Stimulated activated CD8-positive, alpha-beta memory T cell treated with anti-CD3 and anti-CD28 coated beads, Interleukin-2, amount 100 ng/mL, for 48 hours (primary cell): ENCODE measurements around the gene OTOP3.

Source experiments
- DNase-seq, 2 donors: peaks; one replicate each; pipeline ENCODE4 v3.0.0-alpha.2; 2020; ENCODE audit warnings: low read depth in 2 of 2

Gene OTOP3

DNA sequence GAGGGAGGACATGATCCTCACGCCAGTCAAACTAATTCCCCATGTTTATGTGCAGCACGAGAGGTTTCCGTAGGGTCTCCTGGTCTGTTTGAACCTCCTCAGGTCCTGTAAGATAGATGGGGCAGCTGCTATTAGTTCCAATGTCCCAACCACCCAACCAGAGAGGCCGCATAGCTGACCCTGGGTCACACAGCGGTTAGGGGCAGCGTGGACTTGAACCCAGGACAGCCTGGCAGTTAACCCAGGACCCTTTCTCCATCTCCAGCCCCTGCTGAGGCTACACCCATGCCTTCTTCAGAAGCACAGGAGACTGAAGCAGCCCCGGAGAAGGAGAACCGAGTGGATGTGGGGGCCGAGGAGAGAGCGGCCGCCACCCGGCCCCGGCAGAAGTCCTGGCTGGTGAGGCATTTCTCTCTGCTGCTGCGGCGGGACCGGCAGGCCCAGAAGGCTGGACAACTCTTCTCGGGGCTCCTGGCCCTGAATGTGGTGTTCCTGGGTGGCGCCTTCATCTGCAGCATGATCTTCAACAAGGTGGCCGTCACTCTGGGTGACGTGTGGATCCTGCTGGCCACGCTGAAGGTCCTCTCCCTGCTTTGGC is 5.5 kb downstream of the OTOP3 start:
- DNase-seq: no peak

DNA sequence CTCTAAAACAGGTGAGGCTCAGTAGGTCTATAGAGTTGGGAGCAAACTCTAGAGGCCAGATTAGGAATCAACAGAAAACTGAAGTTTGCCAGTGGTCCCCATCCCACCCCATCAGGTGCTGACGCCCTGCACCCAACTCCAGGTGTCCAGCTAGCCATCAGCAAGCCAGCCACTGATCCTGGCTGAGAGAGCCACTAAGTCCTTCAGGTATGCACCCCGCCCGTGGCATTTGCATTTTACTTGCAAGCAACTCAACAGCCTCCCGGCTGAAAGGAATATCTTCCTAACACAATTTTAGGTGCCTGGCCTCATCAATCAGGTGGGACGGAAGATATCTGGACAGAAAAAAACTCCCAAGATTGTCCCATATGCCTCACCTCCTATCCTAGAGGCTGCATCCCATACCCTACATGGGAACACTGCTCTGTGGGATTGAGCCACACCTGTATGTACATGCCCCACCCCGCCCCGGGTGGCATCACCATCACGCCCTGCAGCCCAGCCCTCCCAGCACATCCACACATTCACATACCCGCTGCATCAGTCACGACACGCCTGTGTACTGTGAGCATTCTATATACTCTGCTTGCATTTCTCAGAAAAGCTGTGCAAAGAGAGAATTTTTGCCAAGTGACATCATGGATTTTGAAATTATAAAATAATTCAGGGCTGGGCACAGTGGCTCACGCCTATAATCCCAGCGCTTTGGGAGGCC is 8.3 kb downstream of the OTOP3 start:
- DNase-seq: no peak

DNA sequence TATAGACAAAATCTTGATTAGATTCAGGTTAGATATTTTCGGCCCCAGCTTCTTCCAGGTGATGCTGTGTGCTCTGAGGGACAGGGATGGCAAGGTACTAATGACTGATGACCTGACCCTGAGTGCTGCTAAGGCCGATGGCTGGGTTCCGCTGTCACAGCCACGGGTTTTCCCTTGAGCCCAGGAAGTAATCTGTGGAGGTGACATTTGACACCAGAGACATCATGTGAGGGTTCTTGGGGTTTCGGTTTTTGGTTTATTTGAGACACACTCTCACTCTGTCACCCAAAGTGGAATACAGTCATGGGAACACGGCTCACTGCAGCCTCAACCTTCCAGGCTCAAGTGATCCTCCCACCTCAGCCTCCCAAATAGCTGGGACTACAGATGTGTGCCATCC is 9.8 kb downstream of the OTOP3 start:
- DNase-seq: no peak

DNA sequence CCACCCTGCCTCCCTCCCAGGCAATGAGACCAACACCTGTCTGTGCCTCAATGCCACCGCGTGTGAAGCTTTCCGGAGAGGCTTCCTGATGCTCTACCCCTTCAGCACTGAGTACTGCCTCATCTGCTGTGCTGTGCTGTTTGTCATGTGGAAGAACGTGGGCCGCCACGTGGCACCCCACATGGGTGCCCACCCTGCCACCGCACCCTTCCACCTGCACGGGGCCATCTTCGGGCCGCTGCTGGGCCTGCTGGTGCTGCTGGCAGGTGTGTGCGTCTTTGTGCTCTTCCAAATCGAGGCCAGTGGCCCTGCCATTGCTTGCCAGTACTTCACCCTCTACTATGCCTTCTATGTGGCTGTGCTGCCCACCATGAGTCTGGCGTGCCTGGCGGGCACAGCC is 10.9 kb downstream of the OTOP3 start:
- no peak for DNase-seq

DNA sequence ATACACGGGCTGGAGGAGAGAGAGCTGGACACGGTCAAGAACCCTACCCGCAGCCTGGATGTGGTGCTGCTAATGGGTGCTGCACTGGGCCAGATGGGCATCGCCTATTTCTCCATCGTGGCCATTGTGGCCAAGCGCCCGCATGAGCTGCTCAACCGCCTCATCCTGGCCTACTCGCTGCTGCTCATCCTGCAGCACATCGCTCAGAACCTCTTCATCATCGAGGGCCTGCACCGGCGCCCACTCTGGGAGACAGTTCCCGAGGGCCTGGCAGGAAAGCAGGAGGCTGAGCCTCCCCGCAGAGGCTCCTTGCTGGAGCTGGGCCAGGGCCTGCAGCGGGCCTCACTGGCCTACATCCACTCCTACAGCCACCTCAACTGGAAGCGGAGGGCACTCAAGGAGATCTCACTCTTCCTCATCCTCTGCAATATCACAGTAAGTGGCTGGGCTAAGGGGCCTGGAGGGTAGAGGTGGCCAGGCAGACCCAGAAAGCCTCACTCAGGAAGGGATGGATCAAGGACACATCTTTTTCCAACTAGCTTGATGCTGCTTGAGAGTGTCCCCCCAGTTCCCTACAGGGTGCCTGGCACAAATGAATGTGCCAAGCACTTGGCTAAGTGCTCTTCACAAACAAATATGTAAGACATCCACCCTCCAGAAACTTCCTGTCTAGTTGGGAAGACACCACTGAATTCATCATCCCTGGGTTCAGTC is 11.5 kb downstream of the OTOP3 start:
- DNase-seq: no peak

DNA sequence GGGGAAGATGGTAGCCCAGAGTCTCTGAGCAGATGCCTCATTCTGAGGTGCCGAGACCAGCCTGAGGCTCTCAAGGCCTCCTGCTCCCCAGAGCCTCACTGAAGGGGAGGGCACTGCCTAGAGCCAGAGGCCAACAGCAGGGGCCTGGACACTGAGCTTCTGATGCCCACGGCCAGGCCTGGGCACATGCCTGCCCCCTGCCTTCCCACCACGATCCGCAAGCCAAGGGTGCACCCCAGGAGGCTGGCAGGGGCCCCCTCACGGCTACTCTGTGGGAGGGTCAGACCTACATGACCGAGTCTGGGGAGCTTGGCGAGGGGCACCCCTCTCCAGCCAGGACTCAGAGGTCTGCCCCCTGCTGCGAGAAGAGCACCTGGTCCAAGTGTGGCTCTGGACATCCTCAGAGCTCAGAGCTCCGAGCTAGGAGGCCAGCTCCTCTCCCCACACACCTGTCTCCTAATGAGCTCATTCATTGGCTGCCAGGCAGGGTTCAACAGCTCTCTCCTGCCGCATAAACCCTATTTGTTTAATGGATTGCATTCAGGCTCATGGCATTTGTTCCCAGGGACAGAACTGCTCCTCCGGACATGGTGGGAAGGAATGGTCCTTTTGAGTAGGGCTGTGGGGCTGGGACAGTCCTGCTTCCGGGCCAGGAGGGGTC is 13.9 kb downstream of the OTOP3 start:
- no peak for DNase-seq

DNA sequence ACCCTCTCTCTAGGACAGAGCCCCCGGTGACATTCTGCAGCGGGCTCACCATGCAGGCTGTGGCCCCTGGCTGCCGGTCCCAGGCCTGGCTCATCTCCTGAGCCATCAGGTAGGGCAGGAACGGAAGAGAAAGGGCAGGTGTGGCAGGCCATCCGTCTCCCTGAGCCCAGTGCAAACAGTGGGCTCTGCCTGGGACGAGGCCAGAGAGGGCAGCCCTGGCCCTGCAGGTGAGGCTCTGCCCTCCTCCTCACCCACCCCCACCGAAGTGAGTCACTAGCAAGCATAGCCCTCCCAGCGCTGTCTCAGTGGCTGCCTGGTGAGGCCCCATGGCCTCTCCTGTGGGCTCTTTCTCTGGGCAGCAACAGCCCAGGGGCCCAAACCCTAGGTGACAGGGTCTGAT is 14.5 kb downstream of the OTOP3 start:
- no peak for DNase-seq

DNA sequence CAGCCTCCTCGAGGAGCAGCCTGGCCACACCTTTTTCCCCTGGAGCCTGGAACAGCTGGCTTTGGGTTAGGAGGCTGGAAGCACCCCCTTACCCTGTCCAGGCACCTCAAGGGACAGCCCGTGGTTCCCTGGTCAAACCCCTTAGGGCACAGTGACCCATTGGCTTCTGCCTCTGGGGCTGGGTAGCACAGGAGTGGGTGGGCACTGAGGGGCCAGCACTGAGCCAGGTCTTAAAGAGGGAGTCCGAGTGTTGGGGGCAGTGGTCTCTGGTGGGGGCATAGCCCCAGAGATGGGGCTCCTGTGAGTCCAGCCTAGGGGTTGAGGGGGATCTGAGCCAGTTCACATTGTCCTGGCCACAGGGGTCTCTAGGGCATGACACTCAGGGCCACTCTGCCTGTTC is 15.4 kb downstream of the OTOP3 start:
- DNase-seq: no peak

DNA sequence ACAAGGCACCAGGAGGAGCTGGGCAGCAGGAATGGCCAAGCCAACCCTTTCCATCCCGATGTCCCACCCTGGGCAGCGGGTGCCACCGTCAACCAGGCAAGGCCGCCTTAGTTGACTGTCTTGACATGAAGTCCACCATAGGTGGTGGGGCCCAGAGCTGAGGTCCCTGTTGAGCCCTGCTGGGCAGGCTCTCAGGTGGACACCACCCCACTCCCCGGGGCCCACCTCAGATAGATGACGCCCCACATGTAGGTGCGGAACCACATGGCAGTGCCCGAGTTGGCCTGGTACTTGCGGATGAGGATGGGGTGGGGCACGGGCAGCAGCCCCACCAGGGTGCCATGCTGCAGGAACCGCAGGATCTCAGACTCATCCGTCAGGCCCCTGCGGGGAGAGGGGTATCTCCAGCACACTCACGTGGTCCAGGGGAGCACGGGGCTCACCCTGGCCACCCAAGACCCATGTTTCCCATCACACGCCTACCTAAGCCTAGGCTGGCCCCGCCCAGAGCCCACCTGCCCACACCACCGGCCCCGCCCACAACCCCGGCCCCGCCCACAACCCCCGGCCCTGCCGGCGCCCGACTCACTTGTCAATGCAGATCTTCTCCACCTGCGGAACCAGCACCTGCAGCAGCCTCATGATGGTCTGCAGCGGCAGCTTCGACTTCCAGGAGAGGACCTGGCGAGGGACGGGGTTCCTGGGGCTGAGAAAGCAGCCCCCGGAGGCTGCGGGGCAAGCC is 16.2 kb downstream of the OTOP3 start:
- DNase-seq: no peak

DNA sequence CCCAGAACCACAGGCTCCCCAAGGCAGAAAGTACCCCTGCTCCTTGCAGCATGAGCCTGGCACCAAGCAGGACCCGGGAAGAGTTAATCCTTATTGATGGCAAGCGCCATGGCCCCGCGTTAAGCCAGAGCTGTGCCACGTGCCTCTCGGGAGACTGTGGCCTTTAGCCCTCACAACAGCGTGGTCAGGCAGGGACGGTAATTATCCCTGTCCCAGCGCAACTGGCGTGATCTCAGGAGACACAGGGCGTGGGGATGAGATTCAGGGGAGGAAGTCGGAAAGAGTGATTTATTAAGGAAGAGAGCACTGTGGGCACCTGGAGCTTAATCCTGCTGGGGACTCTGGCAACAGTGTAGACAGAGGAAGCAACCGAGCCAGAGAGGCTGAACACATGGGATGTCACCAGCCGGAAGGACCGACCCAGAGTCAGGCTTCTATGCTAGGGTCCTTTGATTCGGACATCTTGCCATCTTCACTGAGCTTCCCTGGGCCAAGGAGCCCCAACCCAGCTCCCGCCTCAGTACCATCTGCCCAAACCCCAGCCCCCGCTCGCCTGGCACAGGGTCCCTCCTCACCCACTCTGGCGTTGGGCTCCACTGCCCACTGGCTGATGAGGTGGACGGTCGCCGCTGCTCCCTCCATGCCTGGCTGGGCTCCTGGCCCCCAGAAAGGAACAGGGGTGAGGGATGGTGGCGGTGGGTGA is 16.9 kb downstream of the OTOP3 start:
- no peak for DNase-seq

DNA sequence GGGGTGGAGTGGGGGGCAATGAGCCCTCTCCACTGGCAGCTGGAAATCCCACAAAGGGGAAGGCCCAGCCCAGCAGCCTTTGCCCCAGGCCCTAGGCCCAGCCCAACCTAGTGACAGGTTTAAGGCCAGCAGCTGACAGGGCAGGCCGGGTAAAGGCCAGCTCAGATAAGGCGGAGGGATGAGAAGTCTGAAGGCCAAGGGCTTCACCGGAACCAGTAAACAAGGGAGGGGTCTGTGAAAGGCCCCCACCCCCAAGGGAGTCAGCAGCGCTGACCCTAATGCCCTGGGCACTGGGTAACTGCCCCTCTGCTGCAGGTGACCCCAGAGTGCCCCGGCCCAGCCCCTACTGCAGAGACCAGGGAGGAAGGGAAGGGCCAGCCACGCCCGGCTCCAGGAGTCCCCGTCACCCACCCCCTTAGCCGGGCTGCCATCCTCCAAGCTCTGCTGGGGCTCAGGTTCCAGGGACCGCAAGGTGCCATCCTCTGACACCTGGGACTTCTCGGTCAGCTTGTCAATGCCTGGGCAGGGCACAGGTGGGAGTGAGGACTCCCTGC is 17.5 kb downstream of the OTOP3 start:
- DNase-seq: no peak

DNA sequence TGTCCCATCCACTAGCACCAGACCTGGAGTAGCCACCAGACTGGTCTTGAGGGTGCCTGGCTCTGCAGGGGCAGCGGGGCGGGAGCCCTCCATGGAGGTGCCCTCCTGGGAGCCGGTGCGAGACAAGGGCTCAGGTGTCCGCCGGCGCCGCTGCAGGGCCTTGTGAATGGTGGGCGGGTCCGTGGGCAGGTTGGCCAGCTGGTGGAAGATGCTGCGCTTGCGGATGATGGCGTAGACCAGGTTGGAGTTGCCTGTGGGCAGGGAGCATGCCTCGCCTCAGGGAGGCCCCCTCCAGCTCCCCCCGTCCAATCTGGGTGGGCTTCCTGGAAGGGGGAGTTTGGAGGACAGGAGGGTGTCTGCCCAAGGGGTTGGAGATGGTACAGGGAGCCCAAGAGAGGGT is 18.4 kb downstream of the OTOP3 start:
- no peak for DNase-seq

DNA sequence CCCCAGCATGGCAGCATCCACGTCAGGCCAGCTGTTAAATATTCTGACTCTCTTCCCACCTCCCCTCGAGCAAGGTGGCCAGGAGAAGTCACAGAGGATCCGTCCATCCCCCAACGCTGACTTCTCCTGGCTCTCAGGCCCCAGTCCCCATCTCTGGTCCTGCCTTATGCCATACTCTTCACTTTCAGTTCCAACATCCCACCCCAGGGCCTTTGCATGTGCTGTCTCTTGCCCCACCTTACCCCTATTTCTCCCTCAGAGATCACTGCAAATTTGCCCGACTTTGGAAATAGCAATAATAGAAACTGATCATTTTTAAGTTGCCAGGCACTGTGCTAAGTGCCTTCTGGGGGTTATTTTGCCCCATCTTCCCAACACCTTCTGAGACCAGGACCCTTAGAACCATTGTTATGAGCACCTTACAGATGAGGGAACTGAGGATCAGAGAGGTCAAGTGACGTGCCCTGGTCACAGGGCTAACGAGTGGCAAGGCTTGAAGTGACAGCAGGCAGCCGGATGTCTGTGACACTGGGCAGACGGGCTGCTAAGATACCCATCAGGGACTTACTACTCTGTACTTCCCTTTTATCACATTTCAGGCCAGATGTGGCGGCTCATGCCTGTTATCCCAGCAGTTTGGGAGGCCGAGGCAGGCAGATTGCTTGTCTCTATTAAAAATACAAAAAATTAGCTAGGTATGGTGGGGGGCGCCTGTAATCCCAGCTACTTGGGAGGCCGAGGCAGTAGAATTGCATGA is 19.1 kb downstream of the OTOP3 start:
- DNase-seq: no peak

DNA sequence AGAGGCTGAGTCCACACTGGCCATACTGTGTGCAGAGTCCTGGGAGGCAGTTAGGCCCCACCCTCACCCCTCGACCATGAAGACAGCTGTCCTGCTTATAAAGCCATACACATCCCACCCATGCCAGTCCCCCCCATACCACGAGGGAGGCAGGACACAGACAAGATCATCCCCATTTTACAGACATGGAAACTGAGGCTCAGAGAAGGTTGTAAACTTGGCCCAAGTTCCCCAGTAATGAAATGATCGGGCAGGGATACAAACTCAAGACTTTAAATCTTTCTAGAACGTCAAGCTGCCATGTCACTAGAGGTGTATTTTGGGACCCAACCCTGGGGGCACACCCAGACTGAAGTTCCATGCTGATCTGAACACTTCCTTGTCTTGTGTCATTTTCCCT is 20.4 kb downstream of the OTOP3 start:
- DNase-seq: no peak

DNA sequence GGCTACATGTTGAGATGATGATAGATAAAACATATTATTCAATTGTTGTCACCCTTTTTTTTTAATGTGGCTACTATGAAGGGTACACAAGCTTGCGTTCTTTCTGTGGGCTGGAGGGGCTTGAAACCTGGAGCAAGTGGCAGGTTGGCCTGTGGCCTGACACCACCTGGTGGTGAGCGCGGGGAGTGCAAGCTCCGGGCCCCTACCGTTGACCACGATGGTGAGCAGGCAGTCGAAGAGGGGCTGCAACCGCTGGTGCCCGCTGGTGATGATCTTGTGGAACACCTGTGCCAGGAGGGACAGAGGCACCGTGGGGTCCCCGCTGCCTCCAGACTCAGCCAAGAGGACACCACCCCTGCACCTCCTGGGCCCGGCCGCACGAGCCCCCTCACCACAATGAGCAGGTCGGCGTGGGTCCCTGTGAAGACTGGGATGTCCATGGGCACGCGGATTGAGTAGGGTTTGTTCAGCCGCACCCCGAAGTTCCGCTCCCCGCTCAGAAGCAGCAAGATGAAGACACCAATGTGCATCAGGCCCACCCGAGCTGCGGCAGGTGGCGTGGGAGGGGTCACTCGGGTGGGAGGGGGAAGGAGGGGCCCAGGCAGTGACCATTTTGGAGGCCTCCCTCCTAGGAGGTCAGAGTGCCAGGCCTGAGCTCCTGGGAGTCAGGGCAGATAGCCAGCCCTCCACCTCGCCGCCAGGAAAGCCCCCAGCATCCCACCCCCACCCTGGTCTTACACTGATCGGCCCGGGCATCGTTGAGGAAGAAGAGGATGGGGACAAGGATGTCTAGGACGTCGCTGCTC is 22.4 kb downstream of the OTOP3 start:
- peak; percentile 75 to 81 for DNase-seq

DNA sequence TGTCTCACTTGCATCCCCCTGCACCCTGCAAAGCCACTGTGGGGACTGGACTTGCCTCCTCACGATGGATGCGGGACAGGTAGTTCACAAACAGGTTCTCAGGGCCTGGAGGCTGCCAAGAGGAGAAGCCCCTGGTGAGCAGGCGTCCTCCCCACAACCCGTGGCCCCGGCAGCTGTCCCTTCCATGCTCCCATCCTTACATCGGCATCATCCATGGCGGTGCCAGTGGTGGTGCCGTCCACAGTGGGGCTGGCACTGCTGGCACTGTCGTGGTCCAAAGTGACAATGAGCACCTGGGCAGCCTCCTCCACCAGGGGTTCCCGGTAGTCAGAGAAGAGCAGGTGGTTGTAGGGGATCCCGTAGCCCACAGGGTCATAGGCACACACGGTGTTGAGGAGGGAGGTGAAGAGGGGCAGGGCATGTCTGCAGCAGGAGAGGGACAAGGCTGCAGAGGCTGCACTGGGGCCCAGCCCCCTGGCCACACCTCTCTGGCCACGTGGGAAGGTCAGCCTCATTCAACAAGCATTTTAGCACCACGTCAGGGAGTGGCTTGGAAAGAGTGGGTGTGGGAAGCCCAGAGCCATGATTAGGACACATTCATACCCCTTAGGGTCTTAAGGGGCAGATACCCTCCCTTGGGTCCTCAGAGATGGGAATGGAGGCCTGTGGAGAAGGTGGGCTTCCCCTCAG is 24.3 kb downstream of the OTOP3 start:
- DNase-seq: no peak

DNA sequence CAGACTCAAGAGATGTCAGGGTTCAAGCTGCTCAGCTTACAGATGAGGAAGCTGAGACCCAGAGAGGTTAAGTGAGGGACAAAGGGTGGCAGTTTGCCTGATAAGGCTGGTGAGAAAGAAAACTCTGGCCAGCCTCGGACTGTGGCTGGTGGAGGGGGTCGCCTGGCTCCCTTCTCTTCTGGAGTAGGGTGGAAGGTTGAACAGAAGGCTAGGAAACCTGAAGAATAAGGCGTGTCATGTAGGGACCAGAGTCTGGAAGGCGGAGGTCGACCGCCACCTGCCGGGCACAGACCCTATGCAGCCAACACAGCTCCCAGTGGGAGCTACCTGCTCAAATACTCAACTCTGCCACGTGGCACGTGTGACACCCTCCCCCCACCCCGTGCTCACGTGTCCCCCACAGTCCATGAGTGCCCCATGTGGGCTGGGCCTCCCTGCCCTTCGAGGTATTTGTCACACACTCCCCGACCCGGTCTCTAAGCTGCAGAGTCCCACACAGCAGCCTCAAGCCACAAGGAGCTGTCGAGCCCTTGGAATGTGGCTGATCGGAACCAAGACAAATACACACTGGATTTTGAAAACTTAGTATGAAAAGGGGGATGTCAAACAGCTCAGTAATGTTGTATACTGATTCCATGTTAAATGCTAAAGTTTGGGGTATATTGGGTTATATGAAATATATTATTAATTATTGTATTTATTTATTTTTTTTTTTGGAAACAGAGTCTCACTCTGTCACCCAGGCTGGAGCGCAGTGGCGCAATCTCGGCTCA is 25.1 kb downstream of the OTOP3 start:
- peak; percentile 21 to 54 for DNase-seq
